ENCODE data around the gene PLPPR4.

Gene PLPPR4

DNA sequence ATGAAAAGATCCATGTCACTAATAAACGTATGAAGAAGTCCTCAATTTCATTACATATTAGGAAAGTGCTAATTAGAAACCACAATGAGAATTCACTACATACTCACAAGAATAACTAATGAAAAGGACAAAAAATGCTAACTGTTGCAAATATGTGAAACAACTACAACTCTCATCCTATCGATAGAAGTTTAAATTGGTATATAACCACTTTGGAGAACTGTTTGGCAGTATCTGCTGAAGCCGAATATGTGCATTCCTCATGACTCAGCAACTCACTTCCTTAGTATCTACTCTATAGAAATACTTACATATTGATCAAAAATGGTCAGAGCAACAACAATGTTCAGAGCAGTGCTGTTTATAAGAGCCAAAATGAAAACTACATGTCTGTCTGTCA, 66.8 kb downstream of the PLPPR4 start:
- TF ChIP-seq, protein P1, sequence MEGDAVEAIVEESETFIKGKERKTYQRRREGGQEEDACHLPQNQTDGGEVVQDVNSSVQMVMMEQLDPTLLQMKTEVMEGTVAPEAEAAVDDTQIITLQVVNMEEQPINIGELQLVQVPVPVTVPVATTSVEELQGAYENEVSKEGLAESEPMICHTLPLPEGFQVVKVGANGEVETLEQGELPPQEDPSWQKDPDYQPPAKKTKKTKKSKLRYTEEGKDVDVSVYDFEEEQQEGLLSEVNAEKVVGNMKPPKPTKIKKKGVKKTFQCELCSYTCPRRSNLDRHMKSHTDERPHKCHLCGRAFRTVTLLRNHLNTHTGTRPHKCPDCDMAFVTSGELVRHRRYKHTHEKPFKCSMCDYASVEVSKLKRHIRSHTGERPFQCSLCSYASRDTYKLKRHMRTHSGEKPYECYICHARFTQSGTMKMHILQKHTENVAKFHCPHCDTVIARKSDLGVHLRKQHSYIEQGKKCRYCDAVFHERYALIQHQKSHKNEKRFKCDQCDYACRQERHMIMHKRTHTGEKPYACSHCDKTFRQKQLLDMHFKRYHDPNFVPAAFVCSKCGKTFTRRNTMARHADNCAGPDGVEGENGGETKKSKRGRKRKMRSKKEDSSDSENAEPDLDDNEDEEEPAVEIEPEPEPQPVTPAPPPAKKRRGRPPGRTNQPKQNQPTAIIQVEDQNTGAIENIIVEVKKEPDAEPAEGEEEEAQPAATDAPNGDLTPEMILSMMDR (IDR thresholded peaks at IDR 0.05; ENCODE audit: control insufficient read depth, extremely low read depth, insufficient read depth) = no peak
- DNase-seq (ENCODE audit: low read depth) = no peak
- H3K4me3 ChIP-seq (ENCODE audit: low read depth, low read length) = no peak overlapping the region

DNA sequence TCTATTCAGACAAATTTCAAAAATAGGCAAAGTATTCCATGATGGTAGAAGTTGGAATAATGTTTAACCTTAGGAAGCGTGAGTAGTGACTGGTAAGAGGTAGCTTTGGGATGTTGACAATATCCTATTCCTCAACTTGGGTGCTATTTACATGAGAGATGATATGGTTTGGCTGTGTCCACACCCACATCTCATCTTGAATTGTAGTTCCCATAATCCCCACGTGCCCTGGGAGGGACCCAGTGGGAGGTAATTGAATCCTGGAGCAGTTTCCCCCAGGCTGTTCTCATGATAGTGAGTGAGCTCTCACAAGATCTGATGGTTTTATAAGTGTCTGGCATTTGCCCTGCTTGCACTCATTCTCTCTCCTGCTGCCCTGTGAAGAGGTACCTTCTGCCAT, 67.3 kb downstream of the PLPPR4 start:
- DNase-seq (ENCODE audit: low read depth) = no peak
- TF ChIP-seq, protein P1 (IDR thresholded peaks at IDR 0.05; ENCODE audit: control insufficient read depth, extremely low read depth, insufficient read depth) = no peak
- no peak overlapping the region for H3K4me3 ChIP-seq (ENCODE audit: low read depth, low read length)

DNA sequence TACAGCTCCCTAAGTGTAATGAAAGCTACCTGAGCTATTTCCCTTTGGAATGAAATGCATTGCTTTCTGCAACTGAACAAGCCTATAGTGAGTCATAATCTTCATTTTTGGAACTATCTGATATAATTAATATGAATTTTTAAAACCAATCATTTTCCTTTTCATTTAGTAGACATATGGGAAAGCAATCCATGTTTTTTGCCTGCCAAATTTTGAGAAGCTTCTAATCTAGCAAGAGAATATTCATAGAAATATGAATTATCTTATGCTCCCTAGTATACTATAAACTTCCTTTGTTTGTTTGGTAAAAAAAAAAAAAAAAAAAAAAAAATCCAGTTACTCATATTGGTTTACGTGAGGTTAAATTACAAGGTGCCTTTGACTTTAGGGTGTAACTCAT, 68.3 kb downstream of the PLPPR4 start:
- TF ChIP-seq, protein P1 (IDR thresholded peaks at IDR 0.05; ENCODE audit: control insufficient read depth, extremely low read depth, insufficient read depth) = no peak

DNA sequence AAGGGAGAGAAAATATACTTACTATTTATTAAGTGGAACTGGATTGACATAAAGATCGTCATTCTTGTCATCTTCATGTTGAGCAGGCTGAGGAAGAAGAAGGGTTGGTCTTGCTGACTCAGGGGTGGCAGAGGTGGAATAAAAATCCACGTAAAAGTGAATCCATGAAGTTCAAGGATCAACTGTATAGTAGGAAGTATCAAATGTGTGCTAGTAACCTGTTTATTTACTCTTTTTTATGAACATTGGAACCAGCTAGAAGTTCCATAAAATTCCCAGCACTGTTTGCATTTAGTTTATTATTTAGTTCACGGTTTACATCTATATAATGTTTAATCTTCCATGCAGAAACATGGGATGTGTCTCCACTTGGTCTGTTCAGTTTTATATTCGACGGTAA, 70.7 kb downstream of the PLPPR4 start:
- H3K4me3 ChIP-seq (ENCODE audit: low read depth, low read length) = no peak overlapping the region
- DNase-seq (ENCODE audit: low read depth) = peak; percentile 48
- TF ChIP-seq, protein P1 (IDR thresholded peaks at IDR 0.05; ENCODE audit: control insufficient read depth, extremely low read depth, insufficient read depth) = no peak

More for the DNA sequence above, 68.3 kb downstream of the PLPPR4 start:
- DNase-seq (ENCODE audit: low read depth) = no peak
- H3K4me3 ChIP-seq (ENCODE audit: low read depth, low read length) = no peak overlapping the region

DNA sequence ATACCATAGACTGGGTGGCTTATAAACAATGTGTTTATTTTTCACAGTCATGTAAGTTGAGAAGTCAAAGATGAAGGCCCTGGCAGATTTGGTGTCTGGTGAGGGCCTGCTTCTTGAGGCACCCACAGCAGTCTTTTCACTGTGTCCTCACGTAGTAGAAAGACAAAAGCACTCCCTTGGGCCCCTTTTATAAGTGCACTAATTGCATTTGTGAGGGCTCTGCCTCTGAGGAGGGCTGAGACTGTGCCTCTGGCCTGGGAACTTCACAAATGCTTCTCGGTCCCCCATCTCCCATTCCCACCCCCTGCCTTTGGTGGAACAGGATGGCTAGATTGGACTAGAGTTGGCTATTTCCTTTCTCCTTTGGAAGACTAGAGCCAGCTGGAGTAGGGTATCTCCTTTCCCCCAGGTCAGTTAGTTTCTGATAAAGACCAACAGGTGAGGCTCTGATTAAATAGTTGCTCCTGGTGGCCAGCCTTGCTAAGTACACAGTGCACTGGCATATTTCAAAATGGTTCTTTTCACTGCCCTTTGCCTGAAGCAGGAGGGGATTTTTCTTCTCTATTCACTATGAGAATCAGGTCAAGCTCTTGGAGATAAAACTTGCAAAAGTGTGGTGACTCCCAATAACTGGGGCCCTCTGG, 82.9 kb downstream of the PLPPR4 start:
- TF ChIP-seq, protein P1 (IDR thresholded peaks at IDR 0.05; ENCODE audit: control insufficient read depth, extremely low read depth, insufficient read depth) = no peak
- H3K4me3 ChIP-seq (ENCODE audit: low read depth, low read length) = no peak overlapping the region
- DNase-seq (ENCODE audit: low read depth) = no peak

DNA sequence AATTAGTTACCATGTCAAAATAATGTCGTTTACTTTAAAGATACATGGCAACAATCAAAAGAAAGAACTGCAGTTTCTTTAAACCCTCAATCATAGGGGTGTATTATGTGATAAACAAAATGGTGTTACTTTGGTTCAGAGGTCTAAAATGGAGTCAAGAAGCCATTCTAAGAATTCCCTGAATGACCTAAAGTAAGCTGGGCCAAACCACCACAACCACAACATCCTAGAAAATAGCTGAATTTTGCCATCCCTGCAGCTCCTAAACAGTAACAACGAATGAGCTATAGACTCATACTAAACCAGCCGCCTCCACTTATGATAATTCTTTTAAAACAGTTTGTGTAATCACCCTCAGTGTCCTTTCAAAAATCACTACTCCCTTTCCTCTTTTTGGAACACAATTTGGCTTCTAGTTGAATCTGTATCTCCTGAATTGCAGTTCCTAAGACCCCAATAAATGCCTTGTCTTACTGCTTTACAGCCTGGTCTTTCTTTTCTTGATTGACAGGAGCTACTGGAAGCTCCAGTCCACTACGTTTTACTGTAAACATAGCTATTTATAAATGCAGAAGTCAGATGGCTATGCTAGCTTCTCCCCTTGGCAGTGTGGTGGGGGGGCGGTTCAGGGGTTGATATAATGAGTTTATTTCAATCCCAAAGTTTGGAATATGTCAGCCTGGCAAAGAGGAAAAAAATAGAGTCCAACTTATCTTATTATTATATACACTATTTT, 84.3 kb downstream of the PLPPR4 start:
- TF ChIP-seq, protein P1 (IDR thresholded peaks at IDR 0.05; ENCODE audit: control insufficient read depth, extremely low read depth, insufficient read depth) = no peak
- no peak for DNase-seq (ENCODE audit: low read depth)
- H3K4me3 ChIP-seq (ENCODE audit: low read depth, low read length) = no peak overlapping the region

All from LNCaP clone FGC (cell line).